ENCODE results near the gene BLM. TPM values are rescaled to one million over a fixed set of nuclear protein-coding genes. Genes with fewer than 3 reads are reported as not detected.

BLM gene
- total RNA-seq, 1 experiment from 2014 or later = 24.6 TPM

- intact Hi-C loops (cut with micrococcal nuclease) = no loop called here
- ATAC-seq = no peak
- no peak overlapping the region for H3K27ac ChIP-seq (ENCODE audit: low read depth, low read length)
- no TSS peak for BruUV-seq (replicated peaks)
- ChIA-PET POLR2A (no interaction called here), CTCF (no interaction called here), RAD21 (ENCODE audit: low non-redundant PET in 1 of 2, low total read pairs in 2 of 2, uncharacterized antibody in 2 of 2, unreplicated experiment in 2 of 2) (no interaction called here)
- no peaks in the 10 kb centered on the region for H3K4me1 ChIP-seq (ENCODE audit: control insufficient read depth in 1 of 2, insufficient read depth in 2 of 2, low read length in 2 of 2)
- no peak overlapping the region for H3K4me3 ChIP-seq (replicated peaks in 1 of 2; ENCODE audit: low read depth in 1 of 2, low read length in 2 of 2)
- peaks cover 12 to 27% of the 10 kb centered on the region in 2 experiments for H3K36me3 ChIP-seq (ENCODE audit: control insufficient read depth in 1 of 2, insufficient read depth in 2 of 2, low read length in 2 of 2)
- no peaks in the 10 kb centered on the region for H3K27me3 ChIP-seq (ENCODE audit: insufficient read depth, low read length)
- H4K20me1 ChIP-seq (ENCODE audit: insufficient read depth) = no peaks in the 10 kb centered on the region
- H3K9me2 ChIP-seq (ENCODE audit: insufficient read depth) = no peaks in the 10 kb centered on the region
- no peak for DNase-seq (ENCODE audit: low read depth, low spot score)
- no peak overlapping the region for H3K9ac ChIP-seq (ENCODE audit: low read length)
- H3K79me2 ChIP-seq (ENCODE audit: insufficient read depth, low read length) = no peaks in the 10 kb centered on the region
- no peak for TF ChIP-seq EGR1 (IDR thresholded peaks at IDR 0.05; ENCODE audit: low read depth)
- no peak for TF ChIP-seq MAX (IDR thresholded peaks at IDR 0.05)
- no peak for TF ChIP-seq CBX3 (IDR thresholded peaks at IDR 0.05; ENCODE audit: low read depth)
- TF ChIP-seq YY1 (IDR thresholded peaks at IDR 0.05; ENCODE audit: extremely low read depth, insufficient replicate concordance, low read depth, low read length) = no peak
- no peak for TF ChIP-seq EZH2phosphoT487 (IDR thresholded peaks at IDR 0.05; ENCODE audit: borderline replicate concordance)
- TF ChIP-seq ZBTB33 (IDR thresholded peaks at IDR 0.05; ENCODE audit: extremely low read depth, insufficient replicate concordance, low read length) = no peak
- TF ChIP-seq ZFX (IDR thresholded peaks at IDR 0.05) = no peak
- TF ChIP-seq SIN3A (IDR thresholded peaks at IDR 0.05; ENCODE audit: low read depth) = no peak
- no peak for TF ChIP-seq JUND (IDR thresholded peaks at IDR 0.05)
- TF ChIP-seq REST (IDR thresholded peaks at IDR 0.05; ENCODE audit: low read depth) = no peak
- no peak overlapping the region for H3K4me2 ChIP-seq (ENCODE audit: low read length)
- H2AFZ ChIP-seq (ENCODE audit: low read depth, low read length, poor library complexity, severe bottlenecking) = no peak overlapping the region
- H3K9me3 ChIP-seq (ENCODE audit: control insufficient read depth in 1 of 2, insufficient read depth in 1 of 2, low read depth in 1 of 2, low read length in 2 of 2) = no peaks in the 10 kb centered on the region
These were observed 48.8 kb downstream of the BLM start for GRCh38 chr15:90765966-90766365.

Measured in HCT116 (cell line).